SK-N-SH (cell line): ENCODE data around the gene DCAF5. TPM values are rescaled to one million over a fixed set of nuclear protein-coding genes. Genes with fewer than 3 reads are reported as not detected.

Experiments
- CTCF ChIA-PET: fragments of 300-600, 350-600 bp; formaldehyde crosslinking; extraction: SDS; loops from one replicate; lab custom pipeline; 2021; lab: Yijun Ruan, JAX
- POLR2A ChIA-PET: fragments of 350-600 bp; sonication (Branson Sonifier 250); formaldehyde crosslinking; extraction: SDS; loops from one replicate; lab custom pipeline; 2020; ENCODE audit warnings: antibody characterized with exemption, inconsistent platforms; lab: Yijun Ruan, JAX
- DNase-seq: peaks from one replicate; pipeline ENCODE4 v3.0.0; 2012
- H2AFZ ChIP-seq: fragments of 200-600 bp; sonication (generic); 2 replicates; pipeline ENCODE4 v1.8.1; 2016; ENCODE audit warnings: antibody characterized with exemption, mild to moderate bottlenecking, low read depth
- H3F3A ChIP-seq: fragments of 200-600 bp; sonication (generic); replicated peaks from 2 replicates; pipeline ENCODE3; 2016; ENCODE audit warnings: antibody characterized with exemption, mild to moderate bottlenecking; ENCODE audit not compliant: insufficient read depth
- H3K27ac ChIP-seq, 2 experiments: fragments of 200-500 bp in 1 of 2; fragments of 200-600 bp in 1 of 2; sonication (Bioruptor generic) in 1 of 2; sonication (generic), shearing (Covaris generic) in 1 of 2; 2 replicates each; pipeline versions ENCODE4 v1.5.1 to v1.6.1; 2014 to 2016; ENCODE audit warnings: low read depth in 2 of 2, inconsistent platforms in 1 of 2, low read length in 1 of 2, mild to moderate bottlenecking in 1 of 2, mixed read lengths in 1 of 2
- H3K27me3 ChIP-seq: fragments of 200-600 bp; sonication (generic), shearing (Covaris generic); 2 replicates; pipeline ENCODE4 v1.6.1; 2016; ENCODE audit warnings: mixed run types; ENCODE audit not compliant: insufficient read depth
- H3K36me3 ChIP-seq, 2 experiments: fragments of 200-500 bp in 1 of 2; fragments of 200-600 bp in 1 of 2; sonication (Bioruptor generic) in 1 of 2; sonication (generic) in 1 of 2; replicated peaks in 1 of 2; 2 replicates each; pipeline versions ENCODE3 to v1.5.1; 2014 to 2016; ENCODE audit warnings: low read length in 1 of 2, mild to moderate bottlenecking in 1 of 2; ENCODE audit not compliant: insufficient read depth in 2 of 2, control insufficient read depth in 1 of 2
- H3K4me1 ChIP-seq, 2 experiments: fragments of 200-500 bp in 1 of 2; fragments of 200-600 bp in 1 of 2; sonication (Bioruptor generic) in 1 of 2; sonication (generic), shearing (Covaris generic) in 1 of 2; 2 replicates each; pipeline versions ENCODE4 v1.5.1 to v1.6.1; 2014 to 2016; ENCODE audit warnings: low read depth in 1 of 2, low read length in 1 of 2, mixed run types in 1 of 2; ENCODE audit not compliant: insufficient read depth in 2 of 2, control insufficient read depth in 1 of 2
- H3K4me2 ChIP-seq: fragments of 200-600 bp; sonication (generic), shearing (Covaris generic); 2 replicates; pipeline ENCODE4 v1.6.1; 2017; ENCODE audit warnings: mixed run types
- H3K4me3 ChIP-seq, 2 experiments: fragments of 200-500 bp in 1 of 2; fragments of 200-600 bp in 1 of 2; sonication (Bioruptor generic) in 1 of 2; sonication (generic), shearing (Covaris generic) in 1 of 2; 2 replicates each; pipeline versions ENCODE4 v1.5.1 to v1.8.1; 2014 to 2016; ENCODE audit warnings: low read depth in 2 of 2, inconsistent platforms in 1 of 2, low read length in 1 of 2, mild to moderate bottlenecking in 1 of 2, mixed read lengths in 1 of 2, moderate library complexity in 1 of 2
- H3K79me2 ChIP-seq: fragments of 200-600 bp; sonication (generic); 2 replicates; pipeline ENCODE4 v1.8.1; 2017; ENCODE audit warnings: mild to moderate bottlenecking; ENCODE audit not compliant: insufficient read depth
- H3K9ac ChIP-seq: fragments of 200-600 bp; sonication (generic); 2 replicates; pipeline ENCODE4 v1.6.1; 2017; ENCODE audit warnings: mixed run types
- H3K9me2 ChIP-seq: fragments of 200-600 bp; sonication (generic); 2 replicates; pipeline ENCODE4 v1.6.1; 2017; ENCODE audit warnings: mixed run types
- H3K9me3 ChIP-seq: fragments of 200-600 bp; sonication (generic); 2 replicates; pipeline ENCODE4 v1.6.1; 2017; ENCODE audit warnings: mixed run types, mild to moderate bottlenecking, moderate library complexity
- H4K20me1 ChIP-seq: fragments of 200-600 bp; sonication (generic); 2 replicates; pipeline ENCODE4 v1.6.1; 2017; ENCODE audit warnings: mild to moderate bottlenecking, mixed run types; ENCODE audit not compliant: insufficient read depth
- FOSL2 ChIP-seq: IDR thresholded peaks from 2 replicates; pipeline ENCODE4 v1.4.0; 2012; ENCODE audit warnings: low read depth, mild to moderate bottlenecking, moderate library complexity, borderline replicate concordance
- FOXJ3 ChIP-seq: sonication (generic); formaldehyde crosslinking; IDR thresholded peaks from 2 replicates; pipeline ENCODE4 v1.5.1; 2020; ENCODE audit warnings: mild to moderate bottlenecking, missing genetic modification reagents
- FOXM1 ChIP-seq: IDR thresholded peaks from 2 replicates; pipeline ENCODE4 v1.4.0; 2012; ENCODE audit warnings: low read depth, mild to moderate bottlenecking
- GATA2 ChIP-seq: sonication (generic); formaldehyde crosslinking; IDR thresholded peaks from 2 replicates; pipeline ENCODE4 v1.5.0; 2020; ENCODE audit warnings: mild to moderate bottlenecking, missing genetic modification reagents
- IRF3 ChIP-seq: fragments of 150-350 bp; IDR thresholded peaks from 2 replicates; pipeline ENCODE4 v1.6.1; 2016; ENCODE audit warnings: mild to moderate bottlenecking, low read depth, low read length
- MAX ChIP-seq: IDR thresholded peaks from 2 replicates; pipeline ENCODE4 v1.4.0; 2012; ENCODE audit warnings: low read depth
- MEF2A ChIP-seq: IDR thresholded peaks from 2 replicates; pipeline ENCODE4 v1.4.0; 2012; ENCODE audit warnings: low read depth, borderline replicate concordance
- NFIC ChIP-seq: IDR thresholded peaks from 2 replicates; pipeline ENCODE4 v1.4.0; 2012; ENCODE audit warnings: borderline replicate concordance
- POLR2AphosphoS5 ChIP-seq: IDR thresholded peaks from 2 replicates; pipeline ENCODE4 v1.6.1; 2012; ENCODE audit warnings: low read depth, low read length
- RCOR1 ChIP-seq: fragments of 150-350 bp; IDR thresholded peaks from 2 replicates; pipeline ENCODE4 v1.6.1; 2017; ENCODE audit warnings: antibody characterized with exemption, low read length
- REST ChIP-seq: IDR thresholded peaks from 2 replicates; pipeline ENCODE4 v1.6.1; 2012; ENCODE audit warnings: mild to moderate bottlenecking, low read depth, low read length, moderate library complexity
- RXRA ChIP-seq: IDR thresholded peaks from 2 replicates; pipeline ENCODE4 v1.4.0; 2012; ENCODE audit warnings: low read depth, mild to moderate bottlenecking, borderline replicate concordance
- TCF12 ChIP-seq: IDR thresholded peaks from 2 replicates; pipeline ENCODE4 v1.4.0; 2012
- TEAD4 ChIP-seq: IDR thresholded peaks from 2 replicates; pipeline ENCODE4 v1.4.0; 2012; ENCODE audit warnings: mild to moderate bottlenecking, borderline replicate concordance; ENCODE audit not compliant: insufficient read depth
- USF2 ChIP-seq: fragments of 150-350 bp; IDR thresholded peaks from 2 replicates; pipeline ENCODE4 v1.6.1; 2017; ENCODE audit warnings: antibody characterized with exemption, low read length, low read depth, borderline replicate concordance
- ZBTB33 ChIP-seq: IDR thresholded peaks from 2 replicates; pipeline ENCODE4 v1.4.0; 2012; ENCODE audit warnings: low read depth, borderline replicate concordance
- WGBS: methylation state at CpG from one replicate; pipeline ENCODE4 v1.1.6; 2017; ENCODE audit warnings: low lambda C conversion rate; 5-methylcytosine and 5-hydroxymethylcytosine counted together
- polyA plus RNA-seq, 3 experiments: library from polyadenylated mRNA; depleted of rRNA; stranded (reverse); fragments of >200 nt; gene quantifications; 2 replicates each; pipeline ENCODE4 v1.2.3, GENCODE V29; 2012

The DCAF5 gene
- polyA plus RNA-seq, 1 of the 3 experiments (the other 2 are of a cell fraction), result 26.7 TPM

GRCh38 chr14:69181491-69181890, 28.6 kb upstream of the DCAF5 start:
- H3K4me1 ChIP-seq, result no peaks in the 10 kb centered on the region
- no peak overlapping the region for H2AFZ ChIP-seq
- no peak overlapping the region for H3K4me2 ChIP-seq
- H3K9me3 ChIP-seq, result no peaks in the 10 kb centered on the region
- H3K4me3 ChIP-seq, result no peak overlapping the region
- no peaks in the 10 kb centered on the region for H3K9me2 ChIP-seq
- TF ChIP-seq RXRA, result no peak
- H3F3A ChIP-seq, result no peaks in the 10 kb centered on the region
- H3K9ac ChIP-seq, result no peak overlapping the region
- no peaks in the 10 kb centered on the region for H4K20me1 ChIP-seq
- no peaks in the 10 kb centered on the region for H3K27me3 ChIP-seq
- no peak overlapping the region for H3K27ac ChIP-seq
- no peak for DNase-seq
- ChIA-PET CTCF (interaction anchor here (1.0 kb wide), 1 partner anchor 30 kb away, joined by 4 read pairs; no protein-coding TSS in a partner anchor), POLR2A (interaction anchor here (1.0 kb wide), 1 partner anchor 9 kb away, joined by 3 read pairs; the partner anchor contains the start of gene EXD2)
- H3K36me3 ChIP-seq, result no peaks in the 10 kb centered on the region
- H3K79me2 ChIP-seq, result no peaks in the 10 kb centered on the region

- CTCF ChIA-PET, result no interaction called here
- POLR2A ChIA-PET, result no interaction called here
- H4K20me1 ChIP-seq, result no peaks in the 10 kb centered on the region
- H2AFZ ChIP-seq, result no peak overlapping the region
- H3K4me2 ChIP-seq, result no peak overlapping the region
- no peak for DNase-seq
- H3K79me2 ChIP-seq, result no peaks in the 10 kb centered on the region
- no peaks in the 10 kb centered on the region for H3K9me2 ChIP-seq
- H3K4me1 ChIP-seq, result no peaks in the 10 kb centered on the region
- no peaks in the 10 kb centered on the region for H3F3A ChIP-seq
- no peaks in the 10 kb centered on the region for H3K9me3 ChIP-seq
- no peak overlapping the region for H3K9ac ChIP-seq
- H3K36me3 ChIP-seq, result no peaks in the 10 kb centered on the region
- TF ChIP-seq RXRA (no peak), NFIC (no peak), FOSL2 (no peak), POLR2AphosphoS5 (no peak), TCF12 (no peak), FOXJ3 (CRISPR knock-in tag) (no peak)
- no peak overlapping the region for H3K27ac ChIP-seq
- H3K4me3 ChIP-seq, result no peak overlapping the region
- no peaks in the 10 kb centered on the region; the same call in 1 of the 2 replicates for H3K27me3 ChIP-seq
Measured at GRCh38 chr14:69175130-69175529, 22.2 kb upstream of the DCAF5 start.

- Histone ChIP-seq H3K9me3 (no peaks in the 10 kb centered on the region), H3K9ac (no peak overlapping the region), H3F3A (no peaks in the 10 kb centered on the region), H3K27ac (no peak overlapping the region), H3K27me3 (no peaks in the 10 kb centered on the region; the same call in 1 of the 2 replicates), H3K4me3 (no peak overlapping the region), H3K36me3 (no peaks in the 10 kb centered on the region), H4K20me1 (no peaks in the 10 kb centered on the region), H3K79me2 (no peaks in the 10 kb centered on the region), H3K4me1 (no peaks in the 10 kb centered on the region), H3K9me2 (no peaks in the 10 kb centered on the region), H3K4me2 (no peak overlapping the region), H2AFZ (no peak overlapping the region)
- DNase-seq, result no peak
- ChIA-PET POLR2A (no interaction called here), CTCF (no interaction called here)
- WGBS, result 79% methylated on average over 2 of the region's 2 CpGs
- TF ChIP-seq ZBTB33 (no peak), MAX (no peak), GATA2 (CRISPR knock-in tag) (no peak), FOXM1 (no peak), USF2 (no peak), RCOR1 (no peak), IRF3 (no peak), MEF2A (no peak), TEAD4 (no peak), REST (no peak)
Measured at GRCh38 chr14:69171569-69171968, 18.6 kb upstream of the DCAF5 start.
